Stimulated activated CD8-positive, alpha-beta memory T cell treated with anti-CD3 and anti-CD28 coated beads, Interleukin-2, amount 100 ng/mL, for 1 hour (primary cell): ENCODE results near the gene IGLL1.
"Not testable (repeated sequence)": the region's sequence is repeated elsewhere in the genome, so short reads cannot be mapped to it uniquely, and the experiment has no call there.

Experiments
- DNase-seq, 2 donors: peaks; one replicate each; pipeline ENCODE4 v3.0.0-alpha.2; 2020; ENCODE audit warnings: low read depth in 2 of 2

IGLL1 gene

GRCh38 chr22:23562186-23562585, 17.9 kb downstream of the IGLL1 start:
- no peak for DNase-seq

- DNase-seq: not testable (repeated sequence)
Measured at GRCh38 chr22:23561025-23561510, 19.0 kb downstream of the IGLL1 start.

GRCh38 chr22:23560215-23560614, 19.9 kb downstream of the IGLL1 start:
- DNase-seq: not testable (repeated sequence)

- DNase-seq: no peak
Measured at GRCh38 chr22:23557467-23557866, 22.6 kb downstream of the IGLL1 start.

- DNase-seq: no peak
Measured at GRCh38 chr22:23557036-23557435, 23.1 kb downstream of the IGLL1 start.

GRCh38 chr22:23556026-23556620, 24.0 kb downstream of the IGLL1 start:
- no peak for DNase-seq

- DNase-seq: no peak
Measured at GRCh38 chr22:23555118-23555517, 25.0 kb downstream of the IGLL1 start.

GRCh38 chr22:23553924-23554870, 25.9 kb downstream of the IGLL1 start:
- no peak for DNase-seq

- DNase-seq: no peak
Measured at GRCh38 chr22:23553438-23553837, 26.7 kb downstream of the IGLL1 start.

GRCh38 chr22:23552573-23552972, 27.5 kb downstream of the IGLL1 start:
- DNase-seq: no peak

- no peak for DNase-seq
Measured at GRCh38 chr22:23551385-23551784, 28.7 kb downstream of the IGLL1 start.

- DNase-seq: no peak
Measured at GRCh38 chr22:23550049-23550650, 29.9 kb downstream of the IGLL1 start.

GRCh38 chr22:23549198-23549595, 30.9 kb downstream of the IGLL1 start:
- DNase-seq: no peak

- no peak for DNase-seq
Measured at GRCh38 chr22:23548501-23549197, 31.4 kb downstream of the IGLL1 start.

- no peak for DNase-seq
Measured at GRCh38 chr22:23547818-23548500, 32.1 kb downstream of the IGLL1 start.

- not testable (repeated sequence) for DNase-seq
Measured at GRCh38 chr22:23547382-23547781, 32.7 kb downstream of the IGLL1 start.

- no peak for DNase-seq
Measured at GRCh38 chr22:23544852-23545251, 35.2 kb downstream of the IGLL1 start.

GRCh38 chr22:23543506-23544000, 36.5 kb downstream of the IGLL1 start:
- not testable (repeated sequence) for DNase-seq

GRCh38 chr22:23542933-23543332, 37.2 kb downstream of the IGLL1 start:
- DNase-seq: no peak

- not testable (repeated sequence) for DNase-seq
Measured at GRCh38 chr22:23542391-23542790, 37.7 kb downstream of the IGLL1 start.

GRCh38 chr22:23541849-23542281, 38.2 kb downstream of the IGLL1 start:
- DNase-seq: not testable (repeated sequence)
